Measurements from ENCODE around the gene STARD8. TPM values are rescaled to one million over a fixed set of nuclear protein-coding genes. Genes with fewer than 3 reads are reported as not detected.
A peak's percentile ranks its signal among the peaks of the same experiment; 100 is the strongest.
"Not testable (repeated sequence)": the region's sequence is repeated elsewhere in the genome, so short reads cannot be mapped to it uniquely, and the experiment has no call there.

Gene STARD8
- total RNA-seq, 1 donor from 2014 or later: 20.0 TPM

GRCh38 chrX:68659385-68659784 is 11.9 kb downstream of the STARD8 start:
- no peak for DNase-seq (ENCODE audit: low read depth in 2 of 2)

- DNase-seq (ENCODE audit: low read depth in 2 of 2): no peak
Measured at GRCh38 chrX:68659786-68660185, 12.3 kb downstream of the STARD8 start.

- no peak for DNase-seq (ENCODE audit: low read depth in 2 of 2)
Measured at GRCh38 chrX:68660746-68661145, 13.3 kb downstream of the STARD8 start.

GRCh38 chrX:68665502-68665901 is 18.0 kb downstream of the STARD8 start:
- DNase-seq (ENCODE audit: low read depth in 2 of 2): no peak

GRCh38 chrX:68666580-68666979 is 19.1 kb downstream of the STARD8 start:
- DNase-seq (ENCODE audit: low read depth in 2 of 2): no peak

- no peak for DNase-seq (ENCODE audit: low read depth in 2 of 2)
Measured at GRCh38 chrX:68669094-68669860, 21.8 kb downstream of the STARD8 start.

GRCh38 chrX:68669871-68670270 is 22.4 kb downstream of the STARD8 start:
- DNase-seq (ENCODE audit: low read depth in 2 of 2): no peak

- DNase-seq (ENCODE audit: low read depth in 2 of 2): peak in 1 of 2 donors; percentile 52
Measured at GRCh38 chrX:68671221-68671620, 23.8 kb downstream of the STARD8 start.

- peak in 1 of 2 donors; percentile 22 for DNase-seq (ENCODE audit: low read depth in 2 of 2)
Measured at GRCh38 chrX:68672581-68673318, 25.3 kb downstream of the STARD8 start.

GRCh38 chrX:68675571-68675970 is 28.1 kb downstream of the STARD8 start:
- DNase-seq (ENCODE audit: low read depth in 2 of 2): no peak

- DNase-seq (ENCODE audit: low read depth in 2 of 2): no peak
Measured at GRCh38 chrX:68676335-68676734, 28.9 kb downstream of the STARD8 start.

GRCh38 chrX:68677998-68678397 is 30.5 kb downstream of the STARD8 start:
- no peak for DNase-seq (ENCODE audit: low read depth in 2 of 2)

GRCh38 chrX:68681443-68681941 is 34.0 kb downstream of the STARD8 start:
- no peak for DNase-seq (ENCODE audit: low read depth in 2 of 2)

GRCh38 chrX:68682790-68683189 is 35.3 kb downstream of the STARD8 start:
- no peak for DNase-seq (ENCODE audit: low read depth in 2 of 2)

- DNase-seq (ENCODE audit: low read depth in 2 of 2): no peak
Measured at GRCh38 chrX:68683580-68683979, 36.1 kb downstream of the STARD8 start.

- DNase-seq (ENCODE audit: low read depth in 2 of 2): peak in 1 of 2 donors; percentile 52
Measured at GRCh38 chrX:68684291-68684918, 36.9 kb downstream of the STARD8 start.

- DNase-seq (ENCODE audit: low read depth in 2 of 2): no peak
Measured at GRCh38 chrX:68684919-68685304, 37.4 kb downstream of the STARD8 start.

GRCh38 chrX:68685685-68686084 is 38.2 kb downstream of the STARD8 start:
- DNase-seq (ENCODE audit: low read depth in 2 of 2): peak in 1 of 2 donors; percentile 54

GRCh38 chrX:68686097-68686977 is 38.9 kb downstream of the STARD8 start:
- DNase-seq (ENCODE audit: low read depth in 2 of 2): peak in 1 of 2 donors; percentile 60

- DNase-seq (ENCODE audit: low read depth in 2 of 2): not testable (repeated sequence)
Measured at GRCh38 chrX:68688931-68689330, 41.5 kb downstream of the STARD8 start.

GRCh38 chrX:68690936-68691501 is 43.6 kb downstream of the STARD8 start:
- DNase-seq (ENCODE audit: low read depth in 2 of 2): no peak

All from dermis microvascular lymphatic vessel endothelial cell (primary cell).